GM18517 (cell line): ENCODE data around the gene PLPPR5.

ENCODE experiments used
- ATAC-seq: cut with Tn5 transposase; IDR thresholded peaks from one replicate; pipeline ENCODE4 v1.9.1; 2021; ENCODE audit warnings: mild to moderate bottlenecking, moderate library complexity; ENCODE audit not compliant: unreplicated experiment

PLPPR5 gene

GRCh38 chr1:98860329-98860728, 144.3 kb downstream of the PLPPR5 start:
- no peak for ATAC-seq

GRCh38 chr1:98854137-98854536, 150.5 kb downstream of the PLPPR5 start:
- ATAC-seq: no peak

GRCh38 chr1:98849969-98850636, 154.6 kb downstream of the PLPPR5 start:
- ATAC-seq: no peak

GRCh38 chr1:98842241-98842640, 162.4 kb downstream of the PLPPR5 start:
- ATAC-seq: no peak
